A673 (cell line): ENCODE results near the gene NDFIP2.

ENCODE experiments used
- EZH2 ChIP-seq: fragments of 200-600 bp; sonication (generic); IDR thresholded peaks from 2 replicates; pipeline ENCODE4 v1.6.1; 2017; ENCODE audit warnings: borderline replicate concordance, low read depth, mild to moderate bottlenecking, mixed read lengths, antibody characterized with exemption, low read length; ENCODE audit not compliant: poor library complexity, severe bottlenecking
- TF ChIP-seq, protein P1 (sequence below): fragments of 300-800, 200-600 bp; sonication (generic); conservative IDR thresholded peaks from 2 replicates; pipeline ENCODE4 v1.5.1; 2017; ENCODE audit warnings: low read depth, mild to moderate bottlenecking, antibody characterized with exemption, low read length, moderate library complexity, mixed read lengths

DNA sequence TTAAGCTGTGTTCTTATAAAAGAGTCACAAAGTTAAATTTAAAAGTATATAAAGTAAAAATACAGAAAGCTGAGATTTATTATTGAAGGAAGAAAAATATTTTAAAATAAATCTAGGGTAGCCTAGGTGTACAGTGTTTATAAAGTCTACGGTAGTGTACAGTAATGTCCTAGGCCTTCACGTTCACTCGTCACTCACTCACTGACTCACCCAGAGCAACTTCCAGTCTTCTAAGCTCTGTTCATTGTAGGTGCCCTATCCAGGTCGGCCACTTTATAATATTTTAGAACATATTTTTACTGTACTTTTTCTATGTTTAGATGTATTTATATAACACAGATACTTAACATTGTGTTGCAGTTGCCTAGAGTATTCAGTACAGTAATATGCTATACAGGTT, 47.4 kb downstream of the NDFIP2 start:
- TF ChIP-seq, protein P1, sequence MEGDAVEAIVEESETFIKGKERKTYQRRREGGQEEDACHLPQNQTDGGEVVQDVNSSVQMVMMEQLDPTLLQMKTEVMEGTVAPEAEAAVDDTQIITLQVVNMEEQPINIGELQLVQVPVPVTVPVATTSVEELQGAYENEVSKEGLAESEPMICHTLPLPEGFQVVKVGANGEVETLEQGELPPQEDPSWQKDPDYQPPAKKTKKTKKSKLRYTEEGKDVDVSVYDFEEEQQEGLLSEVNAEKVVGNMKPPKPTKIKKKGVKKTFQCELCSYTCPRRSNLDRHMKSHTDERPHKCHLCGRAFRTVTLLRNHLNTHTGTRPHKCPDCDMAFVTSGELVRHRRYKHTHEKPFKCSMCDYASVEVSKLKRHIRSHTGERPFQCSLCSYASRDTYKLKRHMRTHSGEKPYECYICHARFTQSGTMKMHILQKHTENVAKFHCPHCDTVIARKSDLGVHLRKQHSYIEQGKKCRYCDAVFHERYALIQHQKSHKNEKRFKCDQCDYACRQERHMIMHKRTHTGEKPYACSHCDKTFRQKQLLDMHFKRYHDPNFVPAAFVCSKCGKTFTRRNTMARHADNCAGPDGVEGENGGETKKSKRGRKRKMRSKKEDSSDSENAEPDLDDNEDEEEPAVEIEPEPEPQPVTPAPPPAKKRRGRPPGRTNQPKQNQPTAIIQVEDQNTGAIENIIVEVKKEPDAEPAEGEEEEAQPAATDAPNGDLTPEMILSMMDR, result no peak
- no peak for TF ChIP-seq EZH2
